C4-2B (cell line): ENCODE measurements around the gene CALHM6.

Experiments used
- ZFX ChIP-seq: fragments of 450-650 bp; IDR thresholded peaks from 2 replicates; pipeline ENCODE4 v1.6.1; 2017
- TF ChIP-seq, protein P1 (sequence below): fragments of 450-650 bp; conservative IDR thresholded peaks from 2 replicates; pipeline ENCODE4 v1.5.1; 2017; ENCODE audit warnings: mild to moderate bottlenecking

DNA sequence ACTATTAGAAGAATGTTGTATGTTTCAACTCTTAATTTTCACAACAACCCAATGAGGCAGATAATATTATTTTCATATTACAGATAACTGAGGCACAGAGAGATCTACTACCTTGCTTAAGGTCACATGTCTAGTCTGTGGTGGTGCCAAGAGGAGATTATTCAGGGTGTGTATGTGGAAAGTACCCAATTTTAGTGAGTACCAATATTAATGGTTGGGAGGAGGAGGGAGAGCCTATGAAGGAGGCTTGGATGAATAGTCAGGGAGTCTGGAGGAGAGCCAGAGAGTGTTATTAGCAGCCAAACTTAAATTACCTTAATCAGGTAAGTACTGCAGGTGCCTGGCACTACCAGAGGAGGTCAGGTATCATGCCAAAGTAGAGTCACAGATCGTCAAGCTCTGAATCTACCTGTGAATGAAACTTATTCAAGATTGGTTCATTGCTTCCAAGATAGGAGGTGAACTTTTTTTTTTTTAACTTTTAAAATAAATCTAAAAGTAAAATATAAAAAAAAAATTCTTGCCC is 10.9 kb upstream of the CALHM6 start:
- TF ChIP-seq, protein P1, sequence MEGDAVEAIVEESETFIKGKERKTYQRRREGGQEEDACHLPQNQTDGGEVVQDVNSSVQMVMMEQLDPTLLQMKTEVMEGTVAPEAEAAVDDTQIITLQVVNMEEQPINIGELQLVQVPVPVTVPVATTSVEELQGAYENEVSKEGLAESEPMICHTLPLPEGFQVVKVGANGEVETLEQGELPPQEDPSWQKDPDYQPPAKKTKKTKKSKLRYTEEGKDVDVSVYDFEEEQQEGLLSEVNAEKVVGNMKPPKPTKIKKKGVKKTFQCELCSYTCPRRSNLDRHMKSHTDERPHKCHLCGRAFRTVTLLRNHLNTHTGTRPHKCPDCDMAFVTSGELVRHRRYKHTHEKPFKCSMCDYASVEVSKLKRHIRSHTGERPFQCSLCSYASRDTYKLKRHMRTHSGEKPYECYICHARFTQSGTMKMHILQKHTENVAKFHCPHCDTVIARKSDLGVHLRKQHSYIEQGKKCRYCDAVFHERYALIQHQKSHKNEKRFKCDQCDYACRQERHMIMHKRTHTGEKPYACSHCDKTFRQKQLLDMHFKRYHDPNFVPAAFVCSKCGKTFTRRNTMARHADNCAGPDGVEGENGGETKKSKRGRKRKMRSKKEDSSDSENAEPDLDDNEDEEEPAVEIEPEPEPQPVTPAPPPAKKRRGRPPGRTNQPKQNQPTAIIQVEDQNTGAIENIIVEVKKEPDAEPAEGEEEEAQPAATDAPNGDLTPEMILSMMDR: no peak
- TF ChIP-seq ZFX: no peak
